Omental fat pad (tissue), 4 donors: ENCODE measurements around the gene CXXC5. TPM values are rescaled to one million over a fixed set of nuclear protein-coding genes. Genes with fewer than 3 reads are reported as not detected.

Experiments
- ATAC-seq: fragments of 150-250 bp; one replicate; pipeline ENCODE4 v1.9.1; 2016; ENCODE audit warnings: mild to moderate bottlenecking, moderate library complexity; ENCODE audit not compliant: low FRiP score
- DNase-seq: peaks from one replicate; pipeline ENCODE4 v3.0.0-alpha.2; 2019; ENCODE audit warnings: low spot score
- total RNA-seq, 4 donors: library from RNA; depleted of rRNA; stranded (reverse); fragments of >200 nt; gene quantifications; one replicate each; pipeline ENCODE4 v1.1.0, GENCODE V29; 2016
- TF ChIP-seq, protein P1 (sequence below), 3 donors: fragments of 450-650 bp; IDR thresholded peaks; one replicate each; pipeline ENCODE4 v1.5.1; 2016 to 2017; ENCODE audit warnings: antibody characterized with exemption in 3 of 3, mild to moderate bottlenecking in 3 of 3, moderate library complexity in 2 of 3

CXXC5 gene
- total RNA-seq, 4 donors from 2014 or later: 14.9 to 27.3 (median 25.0) TPM

DNA sequence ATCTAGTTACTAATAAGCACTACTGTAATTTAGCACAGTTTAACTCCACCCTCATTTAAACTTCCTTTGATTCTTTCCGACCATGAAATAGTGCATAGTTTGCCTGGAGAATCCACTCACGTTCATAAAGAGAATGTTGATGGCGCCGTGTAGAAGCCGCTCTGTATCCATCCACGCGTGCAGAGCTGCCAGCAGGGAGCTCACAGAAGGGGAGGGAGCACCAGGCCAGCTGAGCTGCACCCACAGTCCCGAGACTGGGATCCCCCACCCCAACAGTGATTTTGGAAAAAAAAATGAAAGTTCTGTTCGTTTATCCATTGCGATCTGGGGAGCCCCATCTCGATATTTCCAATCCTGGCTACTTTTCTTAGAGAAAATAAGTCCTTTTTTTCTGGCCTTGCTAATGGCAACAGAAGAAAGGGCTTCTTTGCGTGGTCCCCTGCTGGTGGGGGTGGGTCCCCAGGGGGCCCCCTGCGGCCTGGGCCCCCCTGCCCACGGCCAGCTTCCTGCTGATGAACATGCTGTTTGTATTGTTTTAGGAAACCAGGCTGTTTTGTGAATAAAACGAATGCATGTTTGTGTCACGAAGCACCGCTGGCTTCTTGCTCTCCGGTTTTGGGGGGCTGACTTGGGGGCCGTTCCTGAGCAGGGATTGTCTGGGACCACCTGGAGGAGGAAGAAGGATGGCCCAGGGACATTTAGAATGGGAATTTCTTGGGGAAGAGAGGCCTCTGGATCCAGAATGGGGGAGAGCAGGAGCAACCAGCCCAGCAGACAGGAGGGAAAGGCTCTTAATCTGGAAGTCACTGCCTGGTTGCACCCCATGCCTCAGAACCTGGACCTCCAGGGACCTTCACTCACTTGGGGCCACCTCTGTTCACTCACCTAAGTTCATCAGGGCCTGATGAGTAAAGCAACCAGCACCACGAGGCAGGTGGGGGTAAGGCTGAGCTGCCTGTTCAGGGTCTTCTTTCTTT, 35.4 kb downstream of the CXXC5 start:
- DNase-seq (no peak), ATAC-seq (no peak)
- TF ChIP-seq, protein P1, sequence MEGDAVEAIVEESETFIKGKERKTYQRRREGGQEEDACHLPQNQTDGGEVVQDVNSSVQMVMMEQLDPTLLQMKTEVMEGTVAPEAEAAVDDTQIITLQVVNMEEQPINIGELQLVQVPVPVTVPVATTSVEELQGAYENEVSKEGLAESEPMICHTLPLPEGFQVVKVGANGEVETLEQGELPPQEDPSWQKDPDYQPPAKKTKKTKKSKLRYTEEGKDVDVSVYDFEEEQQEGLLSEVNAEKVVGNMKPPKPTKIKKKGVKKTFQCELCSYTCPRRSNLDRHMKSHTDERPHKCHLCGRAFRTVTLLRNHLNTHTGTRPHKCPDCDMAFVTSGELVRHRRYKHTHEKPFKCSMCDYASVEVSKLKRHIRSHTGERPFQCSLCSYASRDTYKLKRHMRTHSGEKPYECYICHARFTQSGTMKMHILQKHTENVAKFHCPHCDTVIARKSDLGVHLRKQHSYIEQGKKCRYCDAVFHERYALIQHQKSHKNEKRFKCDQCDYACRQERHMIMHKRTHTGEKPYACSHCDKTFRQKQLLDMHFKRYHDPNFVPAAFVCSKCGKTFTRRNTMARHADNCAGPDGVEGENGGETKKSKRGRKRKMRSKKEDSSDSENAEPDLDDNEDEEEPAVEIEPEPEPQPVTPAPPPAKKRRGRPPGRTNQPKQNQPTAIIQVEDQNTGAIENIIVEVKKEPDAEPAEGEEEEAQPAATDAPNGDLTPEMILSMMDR (IDR thresholded peaks at IDR 0.05): no peak

DNA sequence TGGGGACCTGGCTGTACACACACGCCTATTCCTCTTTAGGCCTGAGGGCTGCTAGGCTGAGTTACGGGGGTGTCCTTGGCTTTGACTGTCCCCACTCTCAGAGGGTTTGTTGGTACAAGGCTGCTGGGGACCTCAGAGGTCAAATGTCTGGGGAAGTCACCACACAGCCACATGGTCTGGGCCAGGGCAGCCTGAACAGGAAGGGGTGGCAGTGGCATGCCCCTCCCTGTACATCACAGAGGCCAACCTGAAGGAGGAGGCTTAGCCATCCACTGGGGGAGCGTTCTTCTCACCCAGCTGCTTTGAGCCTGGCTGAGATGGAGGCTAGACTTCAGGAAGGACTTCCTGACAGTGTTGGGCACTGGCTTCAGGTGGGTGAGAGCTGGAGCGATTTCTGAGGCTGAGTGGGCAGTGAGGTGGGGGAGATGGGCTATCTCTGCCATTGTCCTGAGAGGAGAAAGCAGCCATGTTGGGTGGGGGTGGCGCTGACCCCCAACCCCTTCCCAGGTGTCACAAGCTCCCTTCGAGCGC, 36.3 kb downstream of the CXXC5 start:
- ATAC-seq: no peak
- TF ChIP-seq, protein P1 (IDR thresholded peaks at IDR 0.05): no peak
- no peak for DNase-seq

DNA sequence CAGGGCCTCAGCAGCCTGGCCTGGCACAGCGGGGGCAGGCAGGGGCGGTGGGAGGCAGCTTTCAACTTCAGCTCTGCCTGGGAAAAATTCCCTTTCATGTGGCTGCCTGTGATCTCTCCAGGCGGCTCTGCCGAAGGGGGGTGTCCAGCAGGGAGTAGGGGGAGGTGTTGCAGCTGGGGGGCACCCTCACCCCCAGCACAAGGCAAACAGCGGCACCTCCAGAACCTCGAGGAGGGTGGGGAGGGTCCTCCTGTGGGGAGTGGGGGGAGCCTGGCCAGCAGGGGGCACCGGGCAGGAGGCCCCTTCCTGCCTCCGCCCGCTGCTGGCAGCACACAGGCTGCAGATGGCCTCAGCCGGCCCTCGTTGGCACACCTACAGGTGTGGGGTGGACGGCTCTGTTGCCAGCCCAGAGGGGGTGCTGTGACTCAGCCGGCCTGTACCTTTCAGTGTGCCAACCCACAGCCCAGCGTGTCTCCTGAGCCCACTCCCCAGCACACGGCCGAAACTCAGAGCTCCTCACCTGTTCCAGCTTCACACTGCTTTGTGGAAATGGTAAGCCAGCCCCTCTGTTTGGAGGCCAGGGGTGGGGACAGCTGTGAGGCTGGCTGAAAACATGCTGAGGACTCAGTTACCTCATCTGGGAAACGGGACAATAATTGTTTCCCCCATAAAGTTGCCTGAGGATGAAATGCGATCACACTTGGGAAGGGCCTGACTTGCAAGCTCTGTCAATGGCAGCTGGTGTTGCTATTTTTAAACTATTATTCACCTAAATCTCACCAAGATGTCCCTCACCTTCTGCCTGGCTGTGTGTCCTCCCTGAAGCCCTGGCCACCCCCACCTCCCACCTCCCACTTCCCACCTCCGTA, 37.0 kb downstream of the CXXC5 start:
- ATAC-seq (peak; percentile 67), DNase-seq (no peak)
- TF ChIP-seq, protein P1 (IDR thresholded peaks at IDR 0.05): no peak

DNA sequence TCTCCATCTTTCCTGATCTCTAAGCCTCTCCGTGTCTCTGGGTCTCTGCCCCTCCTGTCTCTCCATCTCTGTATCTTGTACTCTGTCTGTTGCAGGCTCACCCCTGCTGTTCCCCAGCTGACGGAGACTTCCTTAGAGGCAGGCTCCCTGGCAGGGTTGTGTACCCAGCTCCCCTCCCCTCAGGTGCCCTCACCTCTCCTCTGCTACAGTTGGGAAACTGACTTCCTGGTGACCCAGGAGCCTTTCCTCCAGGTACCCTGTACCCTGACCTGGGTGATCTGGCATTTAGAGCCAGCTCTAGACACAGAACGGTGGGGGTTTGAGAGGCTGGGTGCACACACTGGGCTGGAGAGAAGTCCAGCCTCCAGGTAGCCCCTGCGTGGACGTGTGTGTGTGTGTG, 37.7 kb downstream of the CXXC5 start:
- TF ChIP-seq, protein P1 (IDR thresholded peaks at IDR 0.05): no peak
- no peak for DNase-seq
- ATAC-seq: no peak

DNA sequence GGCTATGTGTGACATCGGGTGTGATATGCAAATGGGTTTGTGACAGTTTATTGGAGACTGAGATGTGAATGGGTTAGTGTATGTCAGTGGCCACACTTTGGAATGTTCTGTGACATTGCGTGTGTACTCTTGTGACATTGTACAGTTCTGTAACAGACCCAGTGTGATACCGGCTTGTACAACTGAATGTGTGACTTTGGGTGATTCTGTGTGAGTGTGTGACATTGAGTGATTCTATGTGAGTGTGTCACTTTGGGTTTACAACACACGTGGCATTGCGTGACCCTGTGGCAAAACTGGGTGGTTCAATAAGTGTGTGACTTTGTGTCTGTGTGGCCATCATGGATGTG, 38.2 kb downstream of the CXXC5 start:
- TF ChIP-seq, protein P1 (IDR thresholded peaks at IDR 0.05): no peak
- DNase-seq (no peak), ATAC-seq (no peak)

DNA sequence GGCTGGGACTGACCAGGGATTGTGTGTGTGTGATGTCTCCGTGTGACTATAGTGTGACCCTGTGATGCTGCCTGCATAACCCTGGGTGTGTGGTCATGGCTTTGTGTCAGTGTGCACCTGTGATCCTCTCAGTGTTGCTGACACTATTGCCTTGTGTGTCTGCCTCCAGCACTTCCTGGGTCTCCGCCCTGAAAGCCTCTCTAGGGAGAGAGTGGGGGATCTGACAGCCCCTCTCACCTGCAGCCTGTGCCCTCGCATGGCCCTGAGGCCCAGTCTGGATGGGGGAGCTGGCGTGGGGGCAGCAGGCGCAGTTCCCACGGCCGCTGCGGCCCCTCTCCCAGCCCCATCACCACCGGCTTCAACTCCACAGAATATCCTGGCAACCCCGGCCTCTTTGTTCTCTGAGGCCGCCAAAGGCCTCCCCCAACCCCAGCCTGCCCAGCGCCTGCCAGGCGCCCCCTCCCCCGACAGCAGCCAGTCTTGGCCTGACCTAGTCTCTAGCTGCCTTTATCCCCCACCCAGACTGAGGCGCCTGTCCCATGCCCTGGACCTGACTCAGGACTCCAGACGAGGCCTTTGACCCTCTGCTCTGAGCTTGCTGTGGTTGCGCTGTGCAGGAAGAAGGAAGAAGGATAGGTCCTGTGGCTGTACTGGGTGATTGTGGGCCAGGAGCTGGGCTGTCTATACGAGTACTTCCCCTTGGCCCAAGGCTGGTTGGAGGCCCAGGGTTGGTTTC, 38.7 kb downstream of the CXXC5 start:
- TF ChIP-seq, protein P1 (IDR thresholded peaks at IDR 0.05): no peak
- ATAC-seq (no peak), DNase-seq (no peak)
